Gastroesophageal sphincter (tissue), 3 donors: Measurements from ENCODE around the gene RREB1.

Experiments used
- CTCF ChIP-seq, 4 experiments: fragments of 200-600 bp in 2 of 4; fragments of 450-650 bp in 2 of 4; sonication (generic) in 1 of 4; IDR thresholded peaks; one replicate each; pipeline ENCODE4 v1.5.1; 2017 to 2019; ENCODE audit warnings: antibody characterized with exemption in 4 of 4, mild to moderate bottlenecking in 2 of 4, moderate library complexity in 2 of 4
- EP300 ChIP-seq: sonication (generic); formaldehyde crosslinking; IDR thresholded peaks from one replicate; pipeline ENCODE4 v1.6.1; 2017; ENCODE audit warnings: antibody characterized with exemption, mild to moderate bottlenecking
- POLR2A ChIP-seq, 2 donors: fragments of 450-650 bp; IDR thresholded peaks; one replicate each; pipeline ENCODE4 v1.6.1; 2017; ENCODE audit warnings: antibody characterized with exemption in 2 of 2, mild to moderate bottlenecking in 2 of 2, moderate library complexity in 1 of 2
- POLR2AphosphoS5 ChIP-seq: sonication (generic); formaldehyde crosslinking; IDR thresholded peaks from one replicate; pipeline ENCODE4 v1.6.1; 2017; ENCODE audit warnings: antibody characterized with exemption

DNA sequence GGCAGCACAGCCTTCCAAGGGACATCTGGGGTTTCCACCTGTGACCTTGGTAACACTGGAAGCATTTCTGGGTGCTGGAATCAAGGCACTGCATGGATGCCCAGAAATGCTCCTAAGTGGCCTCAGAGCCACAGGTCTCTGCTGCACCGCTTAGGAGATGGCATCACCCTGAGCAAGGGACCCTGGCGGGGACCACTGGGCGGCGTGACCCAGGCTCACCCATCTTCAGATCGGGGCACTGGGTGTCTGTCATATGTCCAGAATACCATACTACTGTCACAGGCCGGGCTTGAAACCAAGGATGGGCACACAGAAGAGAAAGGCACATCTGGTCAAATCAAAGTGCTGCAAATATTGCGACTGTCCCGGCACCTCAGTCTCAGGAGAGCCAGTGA is 159.3 kb downstream of the RREB1 start:
- TF ChIP-seq POLR2AphosphoS5 (no peak), CTCF (IDR thresholded peaks at IDR 0.05) (no peak), POLR2A (IDR thresholded peaks at IDR 0.05) (no peak), EP300 (no peak)
